Hematopoietic multipotent progenitor cell treated with erythropoietin and hydrocortisone succinate and interleukin-3 and kit ligand, for 17 days (in vitro differentiated cells): ENCODE measurements around the gene LTBR.
"Not testable (repeated sequence)": the region's sequence is repeated elsewhere in the genome, so short reads cannot be mapped to it uniquely, and the experiment has no call there.

Experiments used
- DNase-seq: peaks from one replicate; pipeline ENCODE4 v3.0.0-alpha.2; 2015; ENCODE audit warnings: low spot score

LTBR gene

DNA sequence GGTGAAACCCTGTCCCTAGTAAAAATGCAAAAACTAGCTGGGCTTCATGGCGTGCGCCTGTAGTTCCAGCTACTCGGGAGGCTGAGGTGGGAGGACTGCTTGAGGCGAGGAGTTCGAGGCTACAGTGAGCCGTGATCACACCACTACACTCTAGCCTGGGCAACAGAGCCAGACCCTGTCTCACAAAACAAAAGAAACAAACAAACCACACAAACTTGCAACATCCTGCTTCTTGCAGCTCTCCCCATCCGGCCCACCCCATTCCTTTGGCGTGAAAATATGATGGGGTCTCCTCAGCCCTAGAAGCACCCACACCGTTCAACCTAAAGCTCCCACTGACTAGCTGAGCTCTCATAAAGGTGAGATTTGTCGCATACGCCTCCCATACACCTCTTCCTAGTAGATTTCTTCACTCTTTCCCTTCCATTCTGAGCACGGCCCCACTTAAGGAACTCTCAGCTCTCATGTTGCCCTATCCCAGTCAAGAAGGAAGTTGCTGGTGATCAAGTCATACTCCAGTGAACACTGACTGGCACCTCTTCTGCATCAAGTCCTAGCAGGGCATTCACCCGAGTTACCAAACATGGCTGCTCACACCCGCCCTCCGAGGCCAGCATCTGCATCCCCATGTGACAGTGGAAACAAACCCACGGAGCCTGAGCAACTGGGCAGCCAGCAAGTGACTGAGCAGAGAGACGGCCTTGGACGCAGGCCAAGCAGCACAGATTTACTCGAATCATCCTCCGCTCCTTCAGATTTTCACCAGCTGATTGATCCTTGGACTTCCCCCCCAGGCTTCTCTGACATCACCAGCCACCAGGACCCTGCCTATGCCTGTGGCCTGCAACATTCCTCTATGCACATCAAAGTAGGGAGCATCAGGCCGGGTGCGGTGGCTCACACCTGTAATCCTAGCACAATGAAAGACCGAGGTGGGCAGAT lies 41.9 kb downstream of the LTBR start:
- DNase-seq = no peak

DNA sequence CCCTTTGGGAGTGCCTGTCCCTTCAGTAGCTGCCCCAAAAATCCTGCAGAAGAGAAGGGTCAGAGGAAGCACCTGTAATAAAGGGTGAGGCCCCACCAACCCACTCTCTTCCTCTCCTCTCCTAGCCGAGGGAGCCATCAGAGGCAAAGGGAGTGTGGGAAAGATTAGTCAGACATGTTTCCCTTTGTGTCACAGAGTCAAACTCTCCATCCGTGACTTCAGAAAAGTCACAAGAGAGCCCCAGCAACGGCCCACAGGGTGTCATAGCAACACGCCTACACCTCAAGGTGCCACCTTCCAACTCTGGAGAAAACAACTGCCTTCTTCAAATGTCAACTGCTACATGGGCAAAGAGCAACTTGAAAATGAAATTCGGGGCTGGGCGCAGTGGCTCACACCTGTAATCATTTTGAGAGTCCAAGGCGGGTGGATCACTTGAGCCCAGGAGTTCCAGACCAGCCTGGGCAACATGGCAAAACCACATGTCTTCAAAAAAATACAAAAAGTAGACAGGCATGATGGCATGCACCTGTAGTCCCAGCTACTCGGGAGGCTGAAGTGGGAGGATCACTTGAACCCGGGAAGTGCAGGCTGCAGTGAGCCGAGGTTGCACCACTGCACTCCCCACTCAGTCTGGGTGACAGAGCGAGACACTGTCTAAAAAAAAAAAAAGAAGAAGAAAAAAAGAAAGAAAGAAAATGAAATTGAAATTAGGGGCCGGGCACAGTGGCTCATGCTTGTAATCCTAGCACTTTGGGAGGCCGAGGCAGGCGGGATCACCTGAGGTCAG lies 43.1 kb downstream of the LTBR start:
- no peak for DNase-seq

DNA sequence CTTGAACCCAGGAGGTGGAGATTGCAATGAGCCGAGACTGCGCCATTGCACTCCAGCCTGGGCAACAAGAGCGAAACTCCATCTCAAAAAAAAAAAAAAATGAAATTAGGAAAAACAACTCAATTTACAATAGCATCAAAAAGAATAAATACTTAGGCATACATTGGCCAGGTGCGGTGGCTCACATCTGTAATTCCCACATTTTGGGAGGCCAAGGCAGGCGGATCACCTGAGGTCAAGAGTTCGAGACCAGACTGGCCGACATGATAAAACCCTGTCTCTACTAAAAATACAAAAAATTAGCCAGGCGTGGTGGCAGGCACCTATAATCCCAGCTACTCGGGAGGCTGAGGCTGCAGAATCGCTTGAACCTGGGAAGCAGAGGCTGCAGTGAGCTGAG lies 43.8 kb downstream of the LTBR start:
- not testable (repeated sequence) for DNase-seq

DNA sequence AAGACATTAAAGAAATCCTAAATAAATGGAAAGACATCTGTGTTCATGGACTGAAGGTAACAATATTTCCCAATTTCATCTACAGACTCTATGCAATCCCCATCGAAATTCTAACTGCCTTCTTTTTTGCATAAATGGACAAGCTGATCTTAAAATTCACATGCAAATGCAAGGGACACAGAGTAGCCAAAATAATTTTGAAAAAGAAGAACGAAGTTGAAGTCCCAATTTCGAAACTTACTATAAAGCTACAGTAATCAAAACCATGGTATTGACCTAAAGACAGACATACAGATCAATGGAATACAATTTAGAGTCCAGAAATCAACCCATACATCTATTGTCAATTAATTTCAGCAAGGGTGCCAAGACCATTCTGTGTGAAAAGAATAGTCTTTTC lies 44.4 kb downstream of the LTBR start:
- DNase-seq = no peak

DNA sequence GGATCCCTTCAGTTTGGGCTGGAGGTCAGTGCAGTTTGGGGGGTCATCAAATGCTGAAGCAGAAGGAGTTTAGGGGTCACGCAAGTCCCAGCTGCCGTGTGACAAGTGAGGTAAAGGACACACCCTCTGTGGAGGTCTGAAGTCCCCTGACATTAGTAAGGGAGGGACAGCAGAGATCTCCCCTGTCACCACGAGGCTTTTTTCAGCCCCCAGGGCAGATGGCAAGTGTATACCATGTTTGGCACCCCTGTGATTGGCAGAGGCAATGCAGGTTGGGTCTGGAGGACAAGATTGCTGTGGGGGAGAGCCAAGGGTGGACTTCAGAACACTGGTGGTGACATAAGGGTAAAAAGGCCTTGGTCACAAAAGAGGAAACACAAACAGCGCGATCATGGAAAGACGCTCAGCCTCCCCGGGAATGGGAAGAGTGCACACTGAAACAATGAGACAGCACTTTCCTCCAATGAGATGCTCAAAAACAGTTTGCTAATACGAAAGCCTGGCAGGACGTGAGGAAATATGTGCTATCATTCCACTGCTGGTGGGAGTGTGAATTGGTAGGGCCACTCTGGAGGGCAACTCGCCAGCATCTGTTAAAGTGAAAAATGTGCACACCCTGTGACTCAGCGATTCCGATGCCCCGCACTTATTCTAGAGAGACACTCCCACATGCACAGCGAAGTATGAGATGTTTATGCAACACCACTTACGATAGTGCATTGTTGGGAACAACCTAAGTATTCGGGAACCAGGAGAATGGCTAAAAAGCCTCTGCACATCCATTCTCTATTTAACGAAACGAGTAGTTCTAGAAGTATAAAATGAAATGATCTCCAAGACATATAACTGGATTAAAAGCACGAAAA lies 46.4 kb downstream of the LTBR start:
- DNase-seq = peak; percentile 98

DNA sequence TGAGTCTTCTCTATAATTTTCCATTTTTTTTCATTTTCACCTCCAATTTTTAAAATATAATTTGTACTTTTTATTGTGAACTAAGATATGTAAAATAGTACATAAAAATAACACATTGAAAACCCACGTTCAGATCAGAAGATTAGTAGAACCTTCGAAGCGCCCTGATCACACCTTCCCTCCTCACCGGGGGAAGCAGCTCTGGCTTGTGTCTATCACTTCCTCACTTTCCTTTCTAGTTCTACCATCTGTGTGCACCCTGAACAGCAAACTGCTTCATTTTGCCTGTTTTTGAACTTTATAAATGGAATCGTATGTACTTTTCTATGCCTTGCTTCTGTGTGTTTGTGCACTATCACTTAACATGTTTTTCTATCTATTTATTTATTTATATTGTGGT lies 49.0 kb downstream of the LTBR start:
- DNase-seq = no peak

DNA sequence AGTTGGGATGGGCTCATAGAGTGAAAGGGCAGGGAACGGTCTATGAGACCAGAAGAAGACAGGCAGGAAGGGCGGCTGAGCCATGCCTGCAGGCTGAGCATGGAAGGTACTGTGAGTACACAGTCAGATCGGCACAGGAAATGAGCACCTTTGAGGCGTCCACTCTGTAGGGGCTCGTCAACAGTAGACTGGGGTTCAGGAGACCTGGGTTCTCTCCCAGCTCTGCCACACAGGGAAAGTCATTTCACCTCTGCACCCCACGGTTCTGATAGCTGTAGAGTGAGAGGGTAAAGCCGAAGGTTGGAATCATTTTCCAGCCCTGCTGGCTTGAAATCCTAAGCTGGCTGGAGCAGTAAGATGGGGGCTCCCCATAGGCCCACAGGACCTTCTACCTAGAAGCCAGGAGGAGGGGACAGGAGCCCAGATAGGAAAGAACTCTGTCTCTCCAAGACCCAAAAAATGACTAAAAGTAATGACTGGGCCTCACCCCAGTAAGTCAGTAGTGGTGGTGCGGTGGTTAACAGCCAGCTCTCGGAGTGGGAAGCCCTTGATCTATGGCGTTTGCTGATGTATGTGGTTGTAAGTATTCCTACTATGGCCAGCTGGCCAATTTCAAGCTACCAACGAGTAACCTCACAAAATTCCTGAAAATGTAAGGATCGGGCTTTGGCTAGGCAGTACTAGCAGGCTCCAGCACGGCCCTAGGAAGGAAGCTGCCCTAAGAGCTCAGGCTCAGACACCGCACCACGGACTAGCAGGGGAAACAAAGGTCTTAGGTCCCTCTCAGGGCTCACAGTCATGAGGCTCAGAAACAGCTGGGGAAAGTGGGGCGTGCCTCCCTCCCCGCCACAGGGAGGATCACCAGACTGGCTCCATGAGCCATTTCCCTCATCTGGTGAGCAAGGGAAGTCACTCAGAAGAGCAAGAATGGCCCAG lies 50.5 kb downstream of the LTBR start:
- no peak for DNase-seq

DNA sequence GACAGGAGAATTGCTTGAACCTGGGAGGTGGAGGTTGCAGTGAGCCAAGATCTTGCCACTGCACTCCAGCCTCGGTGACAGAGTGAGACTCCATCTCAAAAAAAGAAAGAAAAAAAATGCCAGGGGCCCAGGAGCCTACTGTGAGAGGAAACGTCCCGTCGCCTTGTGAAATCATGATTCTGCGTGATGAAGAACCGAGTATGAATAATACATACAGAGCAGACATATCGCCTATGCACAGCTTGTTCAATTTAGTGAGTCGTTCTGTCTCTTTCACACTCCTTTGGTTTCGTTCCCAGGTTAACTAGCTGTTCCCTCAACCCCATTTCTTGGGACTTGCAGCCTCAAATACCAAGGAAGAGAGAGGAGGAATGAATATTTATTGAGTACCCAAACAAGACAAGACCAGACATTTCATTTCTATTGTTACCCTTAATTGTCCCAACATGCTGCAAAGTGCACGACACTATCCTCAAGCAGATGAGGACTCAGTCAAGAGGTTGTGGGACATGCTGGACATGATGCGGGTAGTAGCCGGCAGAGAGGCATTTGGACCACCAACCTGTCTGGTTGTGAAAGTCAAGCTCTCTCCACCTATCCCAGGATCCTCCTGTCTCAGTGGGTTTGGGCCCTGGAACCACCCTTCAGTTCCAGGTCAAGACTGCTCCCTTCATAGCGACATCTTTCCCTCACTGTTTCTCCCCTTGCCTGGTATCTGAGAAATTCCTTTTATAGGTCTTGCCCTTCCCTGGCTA lies 52.2 kb downstream of the LTBR start:
- no peak for DNase-seq

DNA sequence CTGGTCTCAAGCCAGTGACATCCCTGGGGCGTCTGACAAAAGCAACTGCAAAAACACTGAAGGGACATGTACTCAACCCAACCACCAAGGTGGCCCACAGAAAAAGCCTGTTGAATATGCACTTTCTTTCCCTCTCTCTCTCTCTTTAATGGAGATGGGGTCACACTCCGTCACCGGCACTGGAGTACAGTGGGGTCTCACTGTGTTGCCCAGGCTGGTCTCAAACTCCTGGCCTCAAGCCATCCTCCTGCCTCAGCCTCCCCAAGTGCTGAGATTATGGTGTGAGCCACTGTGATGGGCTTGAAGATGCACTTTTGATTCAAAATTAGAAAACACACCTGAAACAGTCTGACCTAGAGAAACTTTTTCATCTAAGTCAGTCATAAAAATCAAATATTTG lies 53.6 kb downstream of the LTBR start:
- no peak for DNase-seq

DNA sequence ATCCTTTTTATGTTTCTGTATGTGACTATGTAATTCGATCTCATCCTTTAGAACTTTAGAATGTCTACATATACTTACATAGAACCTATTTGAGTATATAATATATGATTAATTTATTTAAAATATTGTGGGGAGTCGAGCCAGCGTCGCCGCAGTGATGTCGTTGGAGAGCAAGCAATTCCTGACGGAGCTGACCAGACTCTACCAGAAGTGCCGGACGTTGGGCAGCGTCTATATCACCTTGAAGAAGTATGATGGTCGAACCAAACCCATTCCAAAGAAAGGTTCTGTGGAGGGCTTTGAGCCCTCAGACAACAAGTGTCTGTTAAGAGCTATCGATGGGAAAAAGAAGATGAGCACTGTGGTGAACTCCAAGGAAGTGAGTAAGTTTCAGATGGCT lies 54.4 kb downstream of the LTBR start:
- DNase-seq = no peak

DNA sequence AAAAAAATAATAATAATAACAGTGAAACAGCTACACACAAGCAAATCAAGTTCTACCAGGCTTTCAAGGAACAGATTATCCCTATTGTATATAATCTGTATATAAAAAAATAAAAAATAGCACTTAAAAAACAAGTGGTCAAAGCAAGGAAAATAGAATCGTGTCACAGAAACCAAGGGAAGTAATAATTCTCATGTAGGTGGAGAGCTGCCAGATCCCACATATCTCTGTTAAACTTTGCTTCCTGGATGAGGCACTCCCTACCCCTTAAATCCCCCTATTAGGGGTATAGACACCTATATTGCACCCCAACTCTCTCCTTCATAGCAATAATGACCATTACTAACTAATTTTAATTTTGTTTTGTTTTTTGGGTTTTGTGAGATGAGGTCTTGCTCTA lies 56.4 kb downstream of the LTBR start:
- DNase-seq = no peak
